NCI-H748 (cell line): Measurements from ENCODE around the gene GMIP.
"Not testable (repeated sequence)": the region's sequence is repeated elsewhere in the genome, so short reads cannot be mapped to it uniquely, and the experiment has no call there.

Experiments used
- DNase-seq: peaks from one replicate; lab custom pipeline; 2025; ENCODE audit not compliant: unreplicated experiment; lab: John Stamatoyannopoulos, UW

GMIP gene

GRCh38 chr19:19610376-19611202 lies 32.9 kb downstream of the GMIP start:
- no peak for DNase-seq

- DNase-seq = not testable (repeated sequence)
These were observed 36.8 kb downstream of the GMIP start for GRCh38 chr19:19606686-19607085.

GRCh38 chr19:19606021-19606420 lies 37.4 kb downstream of the GMIP start:
- DNase-seq = no peak

GRCh38 chr19:19602713-19603324 lies 40.6 kb downstream of the GMIP start:
- DNase-seq = no peak

GRCh38 chr19:19602136-19602712 lies 41.2 kb downstream of the GMIP start:
- DNase-seq = no peak

- no peak for DNase-seq
These were observed 42.6 kb downstream of the GMIP start for GRCh38 chr19:19600793-19601330.

GRCh38 chr19:19598728-19599451 lies 44.6 kb downstream of the GMIP start:
- not testable (repeated sequence) for DNase-seq

GRCh38 chr19:19597809-19598306 lies 45.6 kb downstream of the GMIP start:
- DNase-seq = no peak

GRCh38 chr19:19595171-19595701 lies 48.2 kb downstream of the GMIP start:
- no peak for DNase-seq

GRCh38 chr19:19594381-19594780 lies 49.1 kb downstream of the GMIP start:
- DNase-seq = no peak

GRCh38 chr19:19592690-19593089 lies 50.8 kb downstream of the GMIP start:
- no peak for DNase-seq

GRCh38 chr19:19591133-19591825 lies 52.2 kb downstream of the GMIP start:
- DNase-seq = no peak

- no peak for DNase-seq
These were observed 54.9 kb downstream of the GMIP start for GRCh38 chr19:19588546-19588945.

- no peak for DNase-seq
These were observed 55.7 kb downstream of the GMIP start for GRCh38 chr19:19587771-19588170.

- DNase-seq = no peak
These were observed 59.1 kb downstream of the GMIP start for GRCh38 chr19:19584356-19584755.

GRCh38 chr19:19582471-19582870 lies 61.0 kb downstream of the GMIP start:
- no peak for DNase-seq

- no peak for DNase-seq
These were observed 62.1 kb downstream of the GMIP start for GRCh38 chr19:19581391-19581790.

- DNase-seq = no peak
These were observed 63.0 kb downstream of the GMIP start for GRCh38 chr19:19580418-19580817.

- no peak for DNase-seq
These were observed 63.7 kb downstream of the GMIP start for GRCh38 chr19:19579533-19580361.
